A673 (cell line): ENCODE data around the gene BCL2A1. TPM values are rescaled to one million over a fixed set of nuclear protein-coding genes. Genes with fewer than 3 reads are reported as not detected.
"Not testable (repeated sequence)": the region's sequence is repeated elsewhere in the genome, so short reads cannot be mapped to it uniquely, and the experiment has no call there.

Experiments used
- BruUV-seq: library from RNA; stranded (reverse); fragments of 400-500 nt; replicated peaks from 2 replicates; lab custom pipeline; 2021; lab: Mats Ljungman, UMichigan
- CTCF ChIA-PET: fragments of 300-600 bp; sonication (Branson Sonifier 250); formaldehyde crosslinking; loops from one replicate; lab custom pipeline; 2022; ENCODE audit warnings: antibody characterized with exemption; lab: Charles Lee
- POLR2A ChIA-PET: fragments of 300-600 bp; sonication (Branson Sonifier 250); formaldehyde crosslinking; loops from one replicate; lab custom pipeline; 2022; ENCODE audit warnings: antibody characterized with exemption; ENCODE audit not compliant: low non-redundant PET; lab: Charles Lee
- DNase-seq: peaks from one replicate; pipeline ENCODE4 v3.0.0-alpha.2; 2015; ENCODE audit warnings: low spot score
- H3K27ac ChIP-seq: fragments of 200-600 bp; sonication (generic); 2 replicates; pipeline ENCODE4 v1.5.1; 2016; ENCODE audit warnings: mixed run types, low read depth, mild to moderate bottlenecking, mixed read lengths, antibody characterized with exemption, low read length; ENCODE audit not compliant: poor library complexity, severe bottlenecking
- H3K27me3 ChIP-seq: fragments of 200-600 bp; sonication (generic); replicated peaks from 2 replicates; pipeline ENCODE4 v1.6.1; 2017; ENCODE audit warnings: mixed run types, low read depth, mild to moderate bottlenecking, mixed read lengths, antibody characterized with exemption, low read length; ENCODE audit not compliant: insufficient read depth, poor library complexity
- H3K36me3 ChIP-seq: fragments of 200-600 bp; sonication (generic); 2 replicates; pipeline ENCODE4 v1.6.1; 2016; ENCODE audit warnings: mixed run types, mild to moderate bottlenecking, mixed read lengths, antibody characterized with exemption, low read length; ENCODE audit not compliant: insufficient read depth, poor library complexity, severe bottlenecking
- H3K4me1 ChIP-seq: fragments of 200-600 bp; sonication (generic); 2 replicates; pipeline ENCODE4 v1.6.1; 2017; ENCODE audit warnings: mixed run types, mild to moderate bottlenecking, mixed read lengths, antibody characterized with exemption, low read length; ENCODE audit not compliant: insufficient read depth, poor library complexity, severe bottlenecking
- H3K4me3 ChIP-seq: fragments of 200-600 bp; sonication (generic); 2 replicates; pipeline ENCODE4 v1.5.1; 2016; ENCODE audit warnings: low read depth, mixed run types, mild to moderate bottlenecking, mixed read lengths, low read length; ENCODE audit not compliant: poor library complexity, severe bottlenecking
- H3K9me3 ChIP-seq: fragments of 200-600 bp; sonication (generic); 2 replicates; pipeline ENCODE4 v1.6.1; 2016; ENCODE audit warnings: mixed run types, low read depth, mild to moderate bottlenecking, mixed read lengths, antibody characterized with exemption, low read length; ENCODE audit not compliant: poor library complexity, severe bottlenecking
- CTCF ChIP-seq: fragments of 300-800, 200-600 bp; sonication (generic); conservative IDR thresholded peaks from 2 replicates; pipeline ENCODE4 v1.5.1; 2017; ENCODE audit warnings: low read depth, mild to moderate bottlenecking, antibody characterized with exemption, low read length, moderate library complexity, mixed read lengths
- EZH2 ChIP-seq: fragments of 200-600 bp; sonication (generic); IDR thresholded peaks from 2 replicates; pipeline ENCODE4 v1.6.1; 2017; ENCODE audit warnings: borderline replicate concordance, low read depth, mild to moderate bottlenecking, mixed read lengths, antibody characterized with exemption, low read length; ENCODE audit not compliant: poor library complexity, severe bottlenecking
- intact Hi-C: fragments of 100-400 bp; cut with micrococcal nuclease; formaldehyde crosslinking; loops from one replicate; pipeline ENCODE4 v1.10.0; 2022; ENCODE audit not compliant: unreplicated experiment
- total RNA-seq: library from RNA; stranded (reverse); gene quantifications from 2 replicates; pipeline ENCODE4 v1.2.3, GENCODE V29; 2021

BCL2A1 gene
- total RNA-seq, 1 experiment from 2014 or later = not detected

GRCh38 chr15:79939399-79939798 lies 31.6 kb downstream of the BCL2A1 start:
- CTCF ChIA-PET = no interaction called here
- POLR2A ChIA-PET = no interaction called here
- no peaks in the 10 kb centered on the region for H3K36me3 ChIP-seq
- no peaks in the 10 kb centered on the region for H3K9me3 ChIP-seq
- no peak for TF ChIP-seq EZH2
- no peak for TF ChIP-seq CTCF
- intact Hi-C loops = no loop called here
- no peak overlapping the region for H3K27ac ChIP-seq
- no peak overlapping the region for H3K4me3 ChIP-seq
- no TSS peak for BruUV-seq
- no peak for DNase-seq
- no peaks in the 10 kb centered on the region for H3K4me1 ChIP-seq
- H3K27me3 ChIP-seq = no peaks in the 10 kb centered on the region

- intact Hi-C loops = no loop called here
Measured at GRCh38 chr15:79938143-79938542, 32.9 kb downstream of the BCL2A1 start.

GRCh38 chr15:79935556-79936201 lies 35.3 kb downstream of the BCL2A1 start:
- CTCF ChIA-PET, H3K27ac ChIP-seq, H3K4me3 ChIP-seq, POLR2A ChIA-PET, H3K9me3 ChIP-seq, DNase-seq, intact Hi-C loops, BruUV-seq, H3K36me3 ChIP-seq, H3K27me3 ChIP-seq, H3K4me1 ChIP-seq: not testable (repeated sequence)

More at GRCh38 chr15:79938143-79938542, 32.9 kb downstream of the BCL2A1 start:
- no TSS peak for BruUV-seq
- Histone ChIP-seq H3K27me3 (no peaks in the 10 kb centered on the region), H3K36me3 (no peaks in the 10 kb centered on the region), H3K9me3 (no peaks in the 10 kb centered on the region), H3K4me3 (no peak overlapping the region), H3K4me1 (no peaks in the 10 kb centered on the region), H3K27ac (no peak overlapping the region)
- ChIA-PET CTCF (no interaction called here), POLR2A (no interaction called here)
- no peak for DNase-seq
- no peak for TF ChIP-seq CTCF
- no peak for TF ChIP-seq EZH2

- no peak overlapping the region for H3K4me3 ChIP-seq
- DNase-seq = no peak
- no peak for TF ChIP-seq CTCF
- no peak for TF ChIP-seq EZH2
- no peaks in the 10 kb centered on the region for H3K36me3 ChIP-seq
- no TSS peak for BruUV-seq
- H3K27me3 ChIP-seq = peaks cover 6% of the 10 kb centered on the region
- no peak overlapping the region for H3K27ac ChIP-seq
- H3K9me3 ChIP-seq = no peaks in the 10 kb centered on the region
- CTCF ChIA-PET = no interaction called here
- POLR2A ChIA-PET = no interaction called here
- intact Hi-C loops = no loop called here
- H3K4me1 ChIP-seq = no peaks in the 10 kb centered on the region
Measured at GRCh38 chr15:79933231-79933630, 37.8 kb downstream of the BCL2A1 start.
